HUES64 (cell line): ENCODE data around the gene RETREG3.
A peak's percentile ranks its signal among the peaks of the same experiment; 100 is the strongest.
"Not testable (repeated sequence)": the region's sequence is repeated elsewhere in the genome, so short reads cannot be mapped to it uniquely, and the experiment has no call there.

Experiments
- H3K27ac ChIP-seq: 2 replicates; pipeline ENCODE4 v1.7.0; 2013; ENCODE audit warnings: low read depth, low read length, inconsistent platforms
- H3K27me3 ChIP-seq: 2 replicates; pipeline ENCODE4 v1.6.1; 2013; ENCODE audit warnings: mild to moderate bottlenecking, low read length; ENCODE audit not compliant: insufficient read depth
- H3K36me3 ChIP-seq: 2 replicates; pipeline ENCODE4 v1.6.1; 2013; ENCODE audit warnings: mild to moderate bottlenecking, low read length; ENCODE audit not compliant: insufficient read depth
- H3K4me1 ChIP-seq: 2 replicates; pipeline ENCODE4 v1.6.1; 2013; ENCODE audit warnings: mild to moderate bottlenecking, low read length, moderate library complexity; ENCODE audit not compliant: insufficient read depth
- H3K4me3 ChIP-seq: 2 replicates; pipeline ENCODE4 v1.5.1; 2013; ENCODE audit warnings: mild to moderate bottlenecking, low read length, moderate library complexity
- H3K9ac ChIP-seq: 2 replicates; pipeline ENCODE4 v1.6.1; 2013; ENCODE audit warnings: mild to moderate bottlenecking, low read depth, low read length
- H3K9me3 ChIP-seq: 2 replicates; pipeline ENCODE4 v1.6.1; 2013; ENCODE audit warnings: low read depth, low read length; ENCODE audit not compliant: insufficient read depth
- WGBS: fragments of 150-250, 120-280 bp; methylation state at CpG from one replicate; pipeline ENCODE4 v1.1.7; 2013; ENCODE audit warnings: missing lambda C conversion rate; 5-methylcytosine and 5-hydroxymethylcytosine counted together

The RETREG3 gene

DNA sequence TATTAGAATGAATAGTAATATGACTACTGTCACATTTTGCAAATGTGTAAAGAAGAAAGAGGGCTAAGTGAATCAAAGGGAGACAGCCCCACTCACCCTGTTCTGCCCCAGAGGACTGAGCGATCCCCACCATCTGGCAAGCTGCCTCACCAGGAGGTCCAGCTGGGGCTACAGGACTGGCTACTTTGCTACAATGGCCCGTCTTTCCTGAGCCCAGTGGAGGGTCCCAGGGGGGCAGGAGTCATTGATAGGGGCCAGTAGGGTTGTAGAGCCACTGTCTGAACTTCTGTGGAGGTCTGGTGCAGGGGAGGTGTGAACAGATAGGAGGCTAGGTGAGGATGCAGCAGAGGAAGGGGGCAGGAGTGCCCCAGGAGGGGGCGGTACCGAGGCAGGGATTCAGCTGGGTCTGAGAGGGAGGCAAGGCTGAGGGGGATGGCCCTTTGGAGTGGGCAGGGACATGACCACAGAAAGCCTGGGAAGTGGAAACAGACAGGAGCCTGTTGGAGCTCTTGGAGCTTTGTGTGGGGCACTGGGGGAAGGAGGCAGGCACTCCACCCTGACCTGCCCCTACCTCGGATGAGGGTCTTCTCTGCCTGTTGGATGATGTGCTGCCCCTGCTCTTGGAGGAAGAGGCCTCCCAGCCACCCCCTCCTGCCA, 53.1 kb downstream of the RETREG3 start:
- H3K36me3 ChIP-seq, H3K27me3 ChIP-seq, H3K4me1 ChIP-seq, H3K27ac ChIP-seq, H3K9me3 ChIP-seq, H3K9ac ChIP-seq, H3K4me3 ChIP-seq: not testable (repeated sequence)
- WGBS: 53% methylated on average over 5 of the region's 5 CpGs

DNA sequence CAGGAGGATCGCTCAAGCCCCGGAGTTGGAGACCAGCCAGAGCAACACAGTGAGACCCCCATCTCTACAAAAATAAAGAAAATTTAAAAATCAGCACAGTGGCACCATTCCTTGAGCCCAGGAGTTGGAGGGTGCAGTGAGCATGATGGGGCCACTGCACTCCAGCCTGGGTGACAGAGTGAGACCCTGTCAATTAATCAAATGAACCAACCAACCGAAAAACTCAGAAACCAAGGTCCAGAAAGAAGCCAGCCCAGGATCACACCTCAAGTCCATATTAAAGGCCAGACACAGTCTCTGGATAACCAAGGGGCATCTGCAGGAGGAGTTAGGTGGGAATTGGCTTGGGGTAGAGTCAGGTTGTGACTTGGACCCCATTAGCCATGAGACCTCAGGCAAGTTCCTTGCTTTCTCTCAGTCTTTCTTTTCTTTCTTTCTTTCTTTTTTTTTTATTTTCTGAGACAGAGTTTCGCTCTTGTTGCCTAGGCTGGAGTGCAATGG, 54.0 kb downstream of the RETREG3 start:
- H3K27ac ChIP-seq: peak overlapping the region; percentile 63; the same call in 1 of the 2 replicates
- peak overlapping the region; percentile 91 for H3K4me3 ChIP-seq
- no peaks in the 10 kb centered on the region for H3K36me3 ChIP-seq
- 31% methylated on average over 3 of the region's 4 CpGs for WGBS
- peak overlapping the region; percentile 75 for H3K9ac ChIP-seq
- no peaks in the 10 kb centered on the region for H3K9me3 ChIP-seq
- H3K27me3 ChIP-seq: no peaks in the 10 kb centered on the region
- peaks cover 3% of the 10 kb centered on the region; the same call in 1 of the 2 replicates for H3K4me1 ChIP-seq

DNA sequence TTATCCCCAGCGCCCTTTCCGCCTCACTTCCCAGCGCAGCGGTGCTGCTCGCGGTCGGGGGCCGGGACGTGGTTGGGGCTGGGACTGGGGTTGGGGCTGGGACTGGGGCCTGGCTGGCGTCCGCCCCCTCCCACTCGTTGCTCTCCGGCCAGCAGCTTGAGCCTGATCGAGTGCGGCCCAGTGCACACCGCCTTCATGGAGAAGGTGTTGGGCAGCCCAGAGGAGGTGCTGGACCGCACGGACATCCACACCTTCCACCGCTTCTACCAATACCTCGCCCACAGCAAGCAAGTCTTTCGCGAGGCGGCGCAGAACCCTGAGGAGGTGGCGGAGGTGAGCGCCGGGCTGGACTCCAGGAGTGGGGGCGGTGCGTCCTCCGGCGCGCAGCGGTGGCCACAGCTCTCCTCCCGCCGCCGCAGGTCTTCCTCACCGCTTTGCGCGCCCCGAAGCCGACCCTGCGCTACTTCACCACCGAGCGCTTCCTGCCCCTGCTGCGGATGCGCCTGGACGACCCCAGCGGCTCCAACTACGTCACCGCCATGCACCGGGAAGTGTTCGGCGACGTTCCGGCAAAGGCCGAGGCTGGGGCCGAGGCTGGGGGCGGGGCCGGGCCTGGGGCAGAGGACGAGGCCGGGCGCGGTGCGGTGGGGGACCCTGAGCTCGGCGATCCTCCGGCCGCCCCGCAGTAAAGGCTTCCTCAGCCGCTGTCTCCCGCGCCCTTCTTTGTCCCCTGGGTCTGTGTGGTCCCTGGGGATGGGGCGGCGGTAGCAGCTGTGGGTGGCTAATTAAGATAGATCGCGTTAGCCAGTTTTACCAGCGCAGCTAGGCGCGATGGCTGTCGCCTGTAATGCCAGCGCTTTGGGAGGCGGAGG, 54.7 kb downstream of the RETREG3 start:
- peak overlapping the region; percentile 91 for H3K4me3 ChIP-seq
- no peaks in the 10 kb centered on the region for H3K27me3 ChIP-seq
- H3K9me3 ChIP-seq: no peaks in the 10 kb centered on the region
- H3K9ac ChIP-seq: peak overlapping the region; percentile 75
- H3K4me1 ChIP-seq: peaks cover 3% of the 10 kb centered on the region; the same call in 1 of the 2 replicates
- H3K27ac ChIP-seq: peak overlapping the region; percentile 63; the same call in 1 of the 2 replicates
- H3K36me3 ChIP-seq: no peaks in the 10 kb centered on the region
- WGBS: 2% methylated on average over 82 of the region's 82 CpGs

DNA sequence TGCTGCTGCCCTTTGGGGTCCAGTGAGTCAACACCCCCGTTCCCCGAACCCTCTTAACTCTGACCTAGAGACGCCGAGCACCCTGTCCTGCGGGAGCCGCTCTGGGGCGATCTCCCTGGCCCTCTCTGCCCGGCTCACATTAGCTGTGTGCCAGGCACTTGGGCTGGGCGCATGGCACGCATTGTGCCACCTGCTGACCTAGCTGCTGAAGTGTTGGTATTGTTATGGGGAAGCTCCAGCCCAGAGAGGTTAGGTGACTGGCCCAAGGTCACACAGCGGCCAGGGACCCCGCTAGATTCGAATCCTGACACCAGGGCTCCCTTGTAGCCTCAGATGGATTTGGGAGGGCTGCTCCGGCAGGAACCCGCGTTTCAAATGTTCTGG, 55.3 kb downstream of the RETREG3 start:
- 71% methylated on average over 16 of the region's 16 CpGs for WGBS
- Histone ChIP-seq H3K9me3 (no peaks in the 10 kb centered on the region), H3K36me3 (no peaks in the 10 kb centered on the region), H3K4me3 (peak overlapping the region; percentile 91), H3K27me3 (no peaks in the 10 kb centered on the region), H3K27ac (peak overlapping the region; percentile 63; the same call in 1 of the 2 replicates), H3K4me1 (peaks cover 3% of the 10 kb centered on the region; the same call in 1 of the 2 replicates), H3K9ac (peak overlapping the region; percentile 75)

DNA sequence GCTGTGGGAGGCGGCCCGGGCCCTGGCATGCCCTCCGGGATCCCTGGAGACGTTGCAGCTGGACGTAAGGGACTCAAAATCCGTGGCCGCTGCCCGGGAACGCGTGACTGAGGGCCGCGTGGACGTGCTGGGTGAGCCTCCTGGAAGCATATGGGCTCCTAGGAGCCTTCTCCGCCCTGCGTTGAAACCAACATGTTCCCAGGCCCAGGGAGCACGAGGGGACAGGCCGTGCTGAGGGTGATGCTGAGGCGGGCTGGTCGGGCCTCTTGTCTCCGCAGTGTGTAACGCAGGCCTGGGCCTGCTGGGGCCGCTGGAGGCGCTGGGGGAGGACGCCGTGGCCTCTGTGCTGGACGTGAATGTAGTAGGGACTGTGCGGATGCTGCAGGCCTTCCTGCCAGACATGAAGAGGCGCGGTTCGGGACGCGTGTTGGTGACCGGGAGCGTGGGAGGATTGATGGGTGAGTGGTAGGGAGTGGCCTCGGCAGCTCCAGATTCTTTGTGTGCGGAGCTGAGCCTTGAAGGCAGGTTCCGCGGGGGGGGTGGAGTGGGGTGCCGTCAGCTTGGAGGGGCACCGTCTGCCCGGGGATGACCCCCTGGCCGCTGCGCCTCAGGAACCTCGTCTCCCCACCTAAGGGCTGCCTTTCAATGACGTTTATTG, 55.9 kb downstream of the RETREG3 start:
- H3K4me1 ChIP-seq: peaks cover 3% of the 10 kb centered on the region; the same call in 1 of the 2 replicates
- WGBS: 91% methylated on average over 45 of the region's 45 CpGs
- H3K36me3 ChIP-seq: no peaks in the 10 kb centered on the region
- no peak overlapping the region for H3K9ac ChIP-seq
- no peaks in the 10 kb centered on the region for H3K27me3 ChIP-seq
- H3K9me3 ChIP-seq: no peaks in the 10 kb centered on the region
- H3K27ac ChIP-seq: no peak overlapping the region
- H3K4me3 ChIP-seq: peak overlapping the region; percentile 91; the same call in 1 of the 2 replicates

DNA sequence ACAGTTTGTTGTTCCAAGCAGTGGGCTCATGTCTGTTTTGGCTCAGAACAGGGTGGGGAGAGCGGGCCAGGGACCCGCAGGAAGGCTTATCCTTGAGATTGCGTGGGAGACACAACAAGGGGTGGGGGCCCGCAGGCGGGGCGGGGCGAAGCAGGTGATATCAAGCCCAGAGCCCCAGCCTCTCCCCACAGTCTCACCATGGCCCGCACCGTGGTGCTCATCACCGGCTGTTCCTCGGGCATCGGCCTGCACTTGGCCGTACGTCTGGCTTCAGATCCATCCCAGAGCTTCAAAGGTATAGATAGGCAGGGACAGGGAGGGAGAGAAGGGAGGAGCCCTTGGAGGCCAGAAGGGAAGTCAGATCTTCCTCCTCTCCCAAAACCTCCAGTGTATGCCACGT, 56.4 kb downstream of the RETREG3 start, which contains the start of gene HSD17B1:
TSS of gene HSD17B1 (plus strand) at position 188 of the 400 bp plus-strand sequence. CDS start at position 199, 11 bp downstream.
- WGBS: 96% methylated on average over 15 of the region's 15 CpGs
- H3K4me1 ChIP-seq, H3K27ac ChIP-seq, H3K27me3 ChIP-seq, H3K9me3 ChIP-seq, H3K9ac ChIP-seq, H3K36me3 ChIP-seq: not testable (repeated sequence)
- H3K4me3 ChIP-seq: peak within 1 kb of the TSS; percentile 91

DNA sequence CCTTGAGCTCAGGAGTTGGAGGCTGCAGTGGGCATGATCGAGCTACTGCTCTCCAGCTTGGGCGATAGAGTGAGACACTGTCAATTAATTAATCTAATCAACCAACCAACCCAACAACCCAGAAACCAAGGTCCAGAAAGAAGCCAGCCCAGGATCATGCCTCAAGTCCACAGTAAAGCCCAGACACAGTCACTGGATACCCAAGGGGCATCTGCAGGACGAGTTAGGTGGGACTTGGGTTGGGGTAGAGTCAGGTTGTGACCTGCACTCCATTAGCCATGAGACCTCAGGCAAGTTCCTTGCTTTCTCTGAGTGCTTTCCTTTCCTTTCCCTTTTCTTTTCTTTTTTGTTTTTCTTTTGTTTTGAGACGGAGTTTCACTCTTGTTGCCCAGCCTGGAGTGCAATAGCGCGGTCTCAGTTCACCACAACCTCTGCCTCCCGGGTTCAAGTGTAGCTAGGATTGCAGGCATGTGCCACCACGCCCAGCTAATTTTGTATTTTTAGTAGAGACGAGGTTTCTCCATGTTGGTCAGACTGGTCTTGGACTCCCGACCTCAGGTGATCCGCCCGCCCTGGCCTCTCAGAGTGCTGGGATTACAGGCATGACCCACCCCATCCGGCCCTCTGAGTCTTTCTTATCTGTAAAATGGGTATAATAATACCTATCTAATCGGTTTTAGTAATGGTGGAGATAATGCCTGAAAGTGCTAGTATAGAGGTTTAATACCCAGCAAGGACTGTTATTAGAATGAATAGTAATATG, 60.0 kb downstream of the RETREG3 start:
- no peaks in the 10 kb centered on the region for H3K9me3 ChIP-seq
- no peaks in the 10 kb centered on the region for H3K4me1 ChIP-seq
- H3K36me3 ChIP-seq: 0 out of 2 replicates have a peak, but pooled peaks cover 2% of the 10 kb centered on the region
- H3K4me3 ChIP-seq: peak overlapping the region; percentile 59
- no peak overlapping the region for H3K27ac ChIP-seq
- no peaks in the 10 kb centered on the region for H3K27me3 ChIP-seq
- no peak overlapping the region for H3K9ac ChIP-seq
- WGBS: 83% methylated on average over 13 of the region's 14 CpGs

DNA sequence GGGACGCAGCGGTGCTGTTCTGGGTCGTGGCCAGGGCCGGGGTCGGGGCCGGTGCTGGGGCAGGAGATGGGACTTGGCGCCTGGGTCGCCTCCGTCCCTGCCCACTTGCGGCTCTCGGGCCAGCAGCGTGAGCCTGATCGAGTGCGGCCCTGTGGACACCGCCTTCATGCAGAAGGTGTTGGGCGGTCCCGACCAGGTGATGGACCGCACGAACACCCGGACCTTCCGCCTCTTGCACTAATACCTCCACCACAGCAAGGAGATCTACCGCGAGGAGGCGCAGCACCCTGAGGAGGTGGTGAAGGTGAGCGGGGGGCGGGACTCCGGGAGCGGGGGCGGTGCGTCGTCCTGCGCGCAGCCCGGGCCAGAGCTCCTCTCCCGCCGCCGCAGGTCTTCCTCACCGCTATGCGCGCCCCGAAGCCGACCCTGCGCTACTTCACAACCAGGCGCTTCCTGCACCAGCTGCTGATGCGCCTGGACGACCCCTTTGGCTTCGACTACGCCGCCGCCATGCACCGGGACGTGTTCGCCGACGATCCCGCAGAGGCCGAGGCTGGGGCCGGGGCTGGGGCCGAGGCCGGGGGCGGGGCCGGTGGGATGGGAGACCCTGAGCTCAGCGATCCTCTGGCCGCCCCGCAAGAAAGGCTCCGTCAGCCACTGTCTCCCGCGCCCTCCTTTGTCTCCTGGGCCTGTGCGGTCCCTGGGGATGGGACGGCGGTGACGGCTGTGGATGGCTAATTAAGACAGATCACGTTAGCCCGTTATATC, 60.9 kb downstream of the RETREG3 start:
- Histone ChIP-seq H3K27ac (peak overlapping the region; percentile 74; the same call in 1 of the 2 replicates), H3K36me3 (peaks cover 8% of the 10 kb centered on the region; the same call in 1 of the 2 replicates), H3K9me3 (no peaks in the 10 kb centered on the region), H3K9ac (peak overlapping the region; percentile 55; the same call in 1 of the 2 replicates), H3K4me3 (peak overlapping the region; percentile 59), H3K4me1 (no peaks in the 10 kb centered on the region), H3K27me3 (no peaks in the 10 kb centered on the region)
- 7% methylated on average over 73 of the region's 74 CpGs for WGBS

DNA sequence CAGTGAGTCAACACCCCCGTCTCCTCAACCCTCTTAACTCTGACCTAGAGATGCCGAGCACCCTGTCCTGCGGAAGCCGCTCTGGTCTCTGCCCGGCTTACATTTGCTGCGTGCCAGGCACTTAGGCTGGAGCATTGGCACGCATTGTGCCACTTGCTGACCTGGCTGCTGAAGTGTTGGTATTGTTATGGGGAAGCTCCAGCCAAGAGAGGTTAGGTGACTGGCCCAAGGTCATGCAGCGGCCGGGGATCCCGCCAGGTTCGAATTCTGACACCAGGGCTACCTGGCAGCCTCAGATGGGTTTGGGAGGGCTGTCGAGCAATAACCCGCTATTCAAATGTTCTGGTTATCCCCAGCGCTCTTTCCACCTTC, 61.5 kb downstream of the RETREG3 start:
- Histone ChIP-seq H3K27ac (no peak overlapping the region), H3K4me3 (peak overlapping the region; percentile 59), H3K9ac (no peak overlapping the region), H3K27me3 (no peaks in the 10 kb centered on the region), H3K36me3 (peaks cover 11% of the 10 kb centered on the region; the same call in 1 of the 2 replicates), H3K9me3 (no peaks in the 10 kb centered on the region), H3K4me1 (no peaks in the 10 kb centered on the region)
- WGBS: 89% methylated on average over 14 of the region's 14 CpGs

DNA sequence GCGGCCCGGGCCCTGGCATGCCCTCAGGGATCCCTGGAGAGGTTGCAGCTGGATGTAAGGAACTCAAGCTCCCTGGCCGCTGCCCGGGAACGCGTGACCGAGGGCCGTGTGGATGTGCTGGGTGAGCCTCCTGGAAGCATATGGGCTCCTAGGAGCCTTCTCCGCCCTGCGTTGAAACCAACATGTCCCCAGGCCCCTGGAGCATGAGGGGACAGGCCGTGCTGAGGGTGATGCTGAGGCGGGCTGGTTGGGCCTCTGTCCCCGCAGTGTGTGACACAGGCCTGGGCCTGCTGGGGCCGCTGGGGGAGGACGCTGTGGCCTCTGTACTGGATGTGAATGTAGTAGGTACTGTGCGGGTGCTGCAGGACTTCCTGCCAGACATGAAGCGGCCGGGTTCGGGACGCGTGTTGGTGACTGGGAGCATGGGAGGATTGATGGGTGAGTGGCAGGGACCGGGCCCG, 62.1 kb downstream of the RETREG3 start:
- Histone ChIP-seq H3K27ac (no peak overlapping the region), H3K27me3 (no peaks in the 10 kb centered on the region), H3K36me3 (peaks cover 11% of the 10 kb centered on the region; the same call in 1 of the 2 replicates), H3K9ac (no peak overlapping the region), H3K9me3 (no peaks in the 10 kb centered on the region), H3K4me1 (no peaks in the 10 kb centered on the region), H3K4me3 (no peak overlapping the region)
- 93% methylated on average over 23 of the region's 23 CpGs for WGBS
